H9 (cell line): ENCODE measurements around the gene FBXO2. TPM values are rescaled to one million over a fixed set of nuclear protein-coding genes. Genes with fewer than 3 reads are reported as not detected.

Source experiments
- DNase-seq: peaks from one replicate; pipeline ENCODE4 v3.0.0-alpha.2; 2017
- H2AFZ ChIP-seq: one replicate; pipeline ENCODE4 v1.6.1; 2013; ENCODE audit warnings: mild to moderate bottlenecking, low read length, control low read depth, moderate library complexity
- H2AK5ac ChIP-seq: 2 replicates; pipeline ENCODE4 v1.6.1; 2013; ENCODE audit warnings: low read length, control low read depth, mixed read lengths; ENCODE audit not compliant: insufficient read length
- H2BK120ac ChIP-seq: one replicate; pipeline ENCODE4 v1.6.1; 2013; ENCODE audit warnings: low read depth, mild to moderate bottlenecking, low read length, control low read depth, inconsistent platforms; ENCODE audit not compliant: poor library complexity, severe bottlenecking
- H2BK12ac ChIP-seq: 2 replicates; pipeline ENCODE4 v1.6.1; 2013; ENCODE audit warnings: low read length, control low read depth, mixed read lengths, low read depth; ENCODE audit not compliant: insufficient read length
- H2BK15ac ChIP-seq: 2 replicates; pipeline ENCODE4 v1.6.1; 2013; ENCODE audit warnings: low read depth, low read length, control low read depth
- H2BK20ac ChIP-seq: one replicate; pipeline ENCODE4 v1.6.1; 2013; ENCODE audit warnings: low read depth, mild to moderate bottlenecking, low read length, control low read depth, inconsistent platforms; ENCODE audit not compliant: poor library complexity, severe bottlenecking
- H2BK5ac ChIP-seq: 2 replicates; pipeline ENCODE4 v1.6.1; 2013; ENCODE audit warnings: low read length, control low read depth, mixed read lengths; ENCODE audit not compliant: insufficient read length
- H3K14ac ChIP-seq: 2 replicates; pipeline ENCODE4 v1.6.1; 2013; ENCODE audit warnings: low read length, control low read depth; ENCODE audit not compliant: insufficient read depth
- H3K18ac ChIP-seq: 2 replicates; pipeline ENCODE4 v1.6.1; 2013; ENCODE audit warnings: low read depth, mild to moderate bottlenecking, mixed read lengths, low read length, control low read depth; ENCODE audit not compliant: insufficient read length
- H3K23ac ChIP-seq: 2 replicates; pipeline ENCODE4 v1.6.1; 2013; ENCODE audit warnings: low read length, control low read depth, mixed read lengths, low read depth; ENCODE audit not compliant: insufficient read length
- H3K23me2 ChIP-seq: 2 replicates; pipeline ENCODE4 v1.6.1; 2013; ENCODE audit warnings: low read depth, mild to moderate bottlenecking, mixed read lengths, low read length, control low read depth; ENCODE audit not compliant: insufficient read length, poor library complexity, severe bottlenecking
- H3K27ac ChIP-seq: 2 replicates; pipeline ENCODE4 v1.5.1; 2013; ENCODE audit warnings: low read length, control low read depth, mixed read lengths, low read depth; ENCODE audit not compliant: insufficient read length
- H3K27me3 ChIP-seq: 2 replicates; pipeline ENCODE4 v1.6.1; 2013; ENCODE audit warnings: low read length, control low read depth, inconsistent platforms; ENCODE audit not compliant: insufficient read depth
- H3K4ac ChIP-seq: 2 replicates; pipeline ENCODE4 v1.6.1; 2013; ENCODE audit warnings: low read depth, mild to moderate bottlenecking, control low read depth, inconsistent platforms, low read length, moderate library complexity
- H3K4me1 ChIP-seq: 2 replicates; pipeline ENCODE4 v1.6.1; 2013; ENCODE audit warnings: low read length, control low read depth, inconsistent platforms; ENCODE audit not compliant: insufficient read depth
- H3K4me2 ChIP-seq: 2 replicates; pipeline ENCODE4 v1.6.1; 2013; ENCODE audit warnings: low read length, control low read depth, mixed read lengths; ENCODE audit not compliant: insufficient read length, insufficient read depth
- H3K56ac ChIP-seq: 2 replicates; pipeline ENCODE4 v1.6.1; 2013; ENCODE audit warnings: low read depth, mild to moderate bottlenecking, mixed read lengths, low read length, control low read depth; ENCODE audit not compliant: insufficient read length
- H3K79me1 ChIP-seq: 2 replicates; pipeline ENCODE4 v1.6.1; 2013; ENCODE audit warnings: low read depth, mild to moderate bottlenecking, moderate library complexity, low read length, control low read depth, inconsistent platforms; ENCODE audit not compliant: insufficient read depth, poor library complexity, severe bottlenecking
- H3K79me2 ChIP-seq: 2 replicates; pipeline ENCODE4 v1.6.1; 2013; ENCODE audit warnings: low read length, control low read depth, inconsistent platforms; ENCODE audit not compliant: insufficient read depth
- H3K9ac ChIP-seq: 2 replicates; pipeline ENCODE4 v1.6.1; 2013; ENCODE audit warnings: low read length, control low read depth, mixed read lengths; ENCODE audit not compliant: insufficient read length; ENCODE audit errors: extremely low read depth
- H3K9me3 ChIP-seq: one replicate; pipeline ENCODE4 v1.6.1; 2013; ENCODE audit warnings: low read depth, low read length, inconsistent platforms; ENCODE audit not compliant: control insufficient read depth
- H3T11ph ChIP-seq: one replicate; pipeline ENCODE4 v1.6.1; 2013; ENCODE audit warnings: mild to moderate bottlenecking, low read length, control low read depth, inconsistent platforms
- H4K20me1 ChIP-seq: one replicate; pipeline ENCODE4 v1.6.1; 2013; ENCODE audit not compliant: control insufficient read depth, insufficient read length, insufficient read depth
- H4K5ac ChIP-seq: 2 replicates; pipeline ENCODE4 v1.6.1; 2013; ENCODE audit warnings: low read depth, mild to moderate bottlenecking, mixed read lengths, low read length, control low read depth; ENCODE audit not compliant: insufficient read length
- H4K8ac ChIP-seq: replicated peaks from 2 replicates; pipeline ENCODE4 v1.6.1; 2013; ENCODE audit warnings: low read length, control low read depth, mixed read lengths, low read depth; ENCODE audit not compliant: insufficient read length
- H4K91ac ChIP-seq: 2 replicates; pipeline ENCODE4 v1.6.1; 2013; ENCODE audit warnings: low read depth, mild to moderate bottlenecking, moderate library complexity, mixed read lengths, low read length, control low read depth; ENCODE audit not compliant: insufficient read length
- H3K27ac Mint-ChIP-seq, 3 experiments: 2 replicates in 2 of 3; 3 replicates in 1 of 3; pipeline ENCODE4 v1.8.0; 2020 to 2021; ENCODE audit warnings: mixed read lengths in 3 of 3, mild to moderate bottlenecking in 1 of 3, moderate library complexity in 1 of 3
- H3K27me3 Mint-ChIP-seq: 2 replicates; pipeline ENCODE4 v1.8.0; 2021; ENCODE audit warnings: low read depth, mild to moderate bottlenecking, moderate library complexity, mixed read lengths
- H3K36me3 Mint-ChIP-seq, 3 experiments: 2 replicates in 2 of 3; 3 replicates in 1 of 3; pipeline ENCODE4 v1.8.0; 2020 to 2021; ENCODE audit warnings: low read depth in 3 of 3, mixed read lengths in 3 of 3; ENCODE audit not compliant: insufficient read depth in 1 of 3
- H3K4me1 Mint-ChIP-seq, 2 experiments: 2 replicates each; pipeline ENCODE4 v1.8.0; 2020; ENCODE audit warnings: mixed read lengths in 2 of 2
- H3K4me3 Mint-ChIP-seq, 2 experiments: 2 replicates in 1 of 2; 3 replicates in 1 of 2; pipeline ENCODE4 v1.8.0; 2020 to 2021; ENCODE audit warnings: mild to moderate bottlenecking in 2 of 2, mixed read lengths in 2 of 2, moderate library complexity in 1 of 2
- H3K9me3 Mint-ChIP-seq, 2 experiments: 2 replicates in 1 of 2; 3 replicates in 1 of 2; pipeline ENCODE4 v1.8.0; 2020; ENCODE audit warnings: mild to moderate bottlenecking in 2 of 2, mixed read lengths in 2 of 2, moderate library complexity in 1 of 2
- CTCF ChIP-seq: fragments of 200-600 bp; sonication (generic); conservative IDR thresholded peaks from 3 replicates; pipeline ENCODE4 v1.8.0; 2021; ENCODE audit warnings: antibody characterized with exemption, mild to moderate bottlenecking
- WGBS: extraction: QIAGEN DNeasy Blood & Tissue Kit; methylation state at CpG from one replicate; pipeline ENCODE4 v1.1.7; 2013; ENCODE audit warnings: missing lambda C conversion rate, low lambda C conversion rate, mixed read lengths; ENCODE audit not compliant: insufficient read length; ENCODE audit errors: extremely low coverage; 5-methylcytosine and 5-hydroxymethylcytosine counted together
- total RNA-seq: library from RNA; stranded (reverse); gene quantifications from 2 replicates; pipeline ENCODE4 v1.2.1, GENCODE V29; 2021

The FBXO2 gene
- total RNA-seq, 1 experiment from 2014 or later = 28.9 TPM

GRCh38 chr1:11598461-11598860, 55.8 kb downstream of the FBXO2 start:
- H3K27ac Mint-ChIP-seq = peak overlapping the region in 1 of 3 experiments; percentile 27; a peak in 1 of 7 replicates
- Histone ChIP-seq H2BK20ac (no peak overlapping the region), H2AK5ac (no peak overlapping the region), H4K20me1 (no peaks in the 10 kb centered on the region), H3T11ph (no peak overlapping the region), H4K91ac (no peak overlapping the region), H3K9me3 (no peaks in the 10 kb centered on the region), H3K23me2 (no peaks in the 10 kb centered on the region), H3K4me2 (no peak overlapping the region), H4K8ac (no peak overlapping the region), H3K23ac (no peak overlapping the region), H4K5ac (no peak overlapping the region), H2BK12ac (no peak overlapping the region), H3K18ac (no peak overlapping the region), H3K14ac (no peak overlapping the region), H3K79me1 (no peaks in the 10 kb centered on the region), H2AFZ (no peak overlapping the region), H3K79me2 (no peaks in the 10 kb centered on the region), H2BK15ac (no peak overlapping the region), H2BK120ac (no peak overlapping the region), H3K4me1 (peaks cover 3% of the 10 kb centered on the region; the same call in 1 of the 2 replicates), H3K27ac (no peak overlapping the region), H3K4ac (no peak overlapping the region), H2BK5ac (no peak overlapping the region), H3K27me3 (no peaks in the 10 kb centered on the region), H3K9ac (no peak overlapping the region), H3K56ac (no peak overlapping the region)
- peaks cover 0 to 3% of the 10 kb centered on the region in 2 experiments; a peak in 1 of 5 replicates for H3K9me3 Mint-ChIP-seq
- DNase-seq = no peak
- peaks cover 22 to 35% of the 10 kb centered on the region in 2 experiments for H3K4me1 Mint-ChIP-seq
- no peaks in the 10 kb centered on the region for H3K36me3 Mint-ChIP-seq
- H3K4me3 Mint-ChIP-seq = no peak overlapping the region
- no CpG with 5 or more reads among the region's 5 CpGs for WGBS
- no peak for TF ChIP-seq CTCF
- peaks cover 2% of the 10 kb centered on the region for H3K27me3 Mint-ChIP-seq

Other genes starting within 250 kb of the FBXO2 start
- 3.5 and 3.6 TPM in 2 replicates for gene DISP3, start 175.3 kb downstream of the FBXO2 start, total RNA-seq
- gene FBXO44, start 448 bp upstream of the FBXO2 start, total RNA-seq = 21.4 and 24.5 TPM in 2 replicates
- 0.94 and 1.1 TPM in 2 replicates for gene FBXO6, start 9.8 kb upstream of the FBXO2 start, total RNA-seq
- gene MAD2L2, start 26.7 kb upstream of the FBXO2 start, total RNA-seq = 283 and 289 TPM in 2 replicates
- gene DRAXIN, start 37.3 kb upstream of the FBXO2 start, total RNA-seq = 20.1 and 20.5 TPM in 2 replicates
- 58.8 and 60.9 TPM in 2 replicates for gene AGTRAP, start 81.7 kb upstream of the FBXO2 start, total RNA-seq
- gene C1orf167, start 107.8 kb upstream of the FBXO2 start, total RNA-seq = 0.39 TPM in 1 of 2 replicates, not detected in the other
- 18.2 and 18.4 TPM in 2 replicates for gene MTHFR, start 151.5 kb upstream of the FBXO2 start, total RNA-seq
- 20.5 and 20.7 TPM in 2 replicates for gene CLCN6, start 151.8 kb upstream of the FBXO2 start, total RNA-seq
- not detected in 2 replicates for gene NPPA, start 193.4 kb upstream of the FBXO2 start, total RNA-seq
- 0.35 TPM in 1 of 2 replicates, not detected in the other for gene NPPB, start 204.5 kb upstream of the FBXO2 start, total RNA-seq